Endothelial cell of umbilical vein (primary cell): ENCODE data around the gene NTN1. TPM values are rescaled to one million over a fixed set of nuclear protein-coding genes. Genes with fewer than 3 reads are reported as not detected.

Experiments used
- BruUV-seq: library from RNA; stranded (reverse); fragments of 400-500 nt; replicated peaks from 2 replicates; lab custom pipeline; 2021; lab: Mats Ljungman, UMichigan
- CTCF ChIA-PET: fragments of 300-600, 350-600 bp; sonication (Branson Sonifier 250); formaldehyde crosslinking; loops from one replicate; lab custom pipeline; 2021; ENCODE audit warnings: antibody characterized with exemption, inconsistent platforms; lab: Charles Lee
- POLR2A ChIA-PET: fragments of 300-600, 350-600 bp; sonication (Branson Sonifier 250); formaldehyde crosslinking; loops from one replicate; lab custom pipeline; 2021; ENCODE audit warnings: antibody characterized with exemption, inconsistent platforms; lab: Charles Lee
- DNase-seq: peaks from one replicate; pipeline ENCODE4 v3.0.0-alpha.2; 2011; ENCODE audit warnings: low read depth, low spot score
- FAIRE-seq: peaks from 2 replicates; lab custom pipeline; 2011; peaks lifted over from hg19 to GRCh38; lab: Jason Lieb, UNC
- H2AFZ ChIP-seq: 2 replicates; pipeline ENCODE4 v1.6.0; 2012; ENCODE audit warnings: low read depth, low read length, control low read depth, inconsistent platforms
- H3K27ac ChIP-seq: 2 replicates; pipeline ENCODE4 v1.5.1; 2011; ENCODE audit warnings: low read depth, mild to moderate bottlenecking, control low read depth, low read length, moderate library complexity; ENCODE audit not compliant: insufficient read depth
- H3K27me3 ChIP-seq, 2 experiments: 2 replicates each; pipeline versions ENCODE4 v1.6.0 to v1.6.1; 2011; ENCODE audit warnings: low read length in 2 of 2, mixed read lengths in 1 of 2; ENCODE audit not compliant: control insufficient read depth in 2 of 2, insufficient read depth in 2 of 2
- H3K36me3 ChIP-seq, 2 experiments: 2 replicates in 1 of 2; 3 replicates in 1 of 2; pipeline ENCODE4 v1.5.1; 2011; ENCODE audit warnings: low read length in 2 of 2, mild to moderate bottlenecking in 1 of 2, moderate library complexity in 1 of 2; ENCODE audit not compliant: control insufficient read depth in 2 of 2, insufficient read depth in 2 of 2; ENCODE audit errors: extremely low read depth in 1 of 2
- H3K4me1 ChIP-seq: 3 replicates; pipeline ENCODE4 v1.5.1; 2011; ENCODE audit warnings: mild to moderate bottlenecking, low read length; ENCODE audit not compliant: control insufficient read depth, insufficient read depth; ENCODE audit errors: extremely low read depth
- H3K4me2 ChIP-seq: 2 replicates; pipeline ENCODE4 v1.6.1; 2011; ENCODE audit warnings: low read length, control low read depth, mixed read lengths; ENCODE audit not compliant: insufficient read depth
- H3K4me3 ChIP-seq, 3 experiments: fragments of 200-600 bp in 1 of 3; sonication (generic), shearing (Covaris generic) in 1 of 3; replicated peaks in 1 of 3; 2 replicates each; pipeline ENCODE4 v1.5.1; 2011 to 2016; ENCODE audit warnings: control low read depth in 3 of 3, low read length in 3 of 3, mild to moderate bottlenecking in 2 of 3, inconsistent platforms in 1 of 3, low read depth in 1 of 3, moderate library complexity in 1 of 3; ENCODE audit not compliant: insufficient read depth in 1 of 3
- H3K79me2 ChIP-seq: 2 replicates; pipeline ENCODE4 v1.6.0; 2012; ENCODE audit warnings: low read length, inconsistent platforms; ENCODE audit not compliant: control insufficient read depth, insufficient read depth
- H3K9ac ChIP-seq: replicated peaks from 2 replicates; pipeline ENCODE3; 2011; ENCODE audit warnings: low read length, control low read depth; ENCODE audit not compliant: insufficient read depth; ENCODE audit errors: extremely low read depth
- H3K9me1 ChIP-seq: replicated peaks from 3 replicates; pipeline ENCODE4 v1.6.0; 2011; ENCODE audit warnings: mild to moderate bottlenecking, low read length; ENCODE audit not compliant: control insufficient read depth, insufficient read depth; ENCODE audit errors: extremely low read depth
- H3K9me3 ChIP-seq: replicated peaks from 2 replicates; pipeline ENCODE4 v1.5.1; 2012; ENCODE audit warnings: low read length, inconsistent platforms; ENCODE audit not compliant: control insufficient read depth, insufficient read depth
- H4K20me1 ChIP-seq: replicated peaks from 2 replicates; pipeline ENCODE3; 2011; ENCODE audit warnings: mild to moderate bottlenecking, low read length; ENCODE audit not compliant: control insufficient read depth, insufficient read depth; ENCODE audit errors: extremely low read depth
- EZH2 ChIP-seq: IDR thresholded peaks from 2 replicates; pipeline ENCODE4 v1.6.1; 2012; ENCODE audit warnings: borderline replicate concordance, low read depth, mild to moderate bottlenecking, moderate library complexity, low read length, inconsistent platforms; ENCODE audit not compliant: severe bottlenecking
- FOS ChIP-seq: IDR thresholded peaks from 2 replicates; pipeline ENCODE4 v1.6.1; 2011; ENCODE audit warnings: mild to moderate bottlenecking, low read length, moderate library complexity, borderline replicate concordance; ENCODE audit not compliant: insufficient read depth
- GATA2 ChIP-seq: IDR thresholded peaks from 2 replicates; pipeline ENCODE4 v1.7.0; 2011; ENCODE audit warnings: low read depth, mild to moderate bottlenecking, moderate library complexity, mixed read lengths, low read length; ENCODE audit not compliant: insufficient read length, insufficient read depth
- JUN ChIP-seq: IDR thresholded peaks from 2 replicates; pipeline ENCODE4 v1.6.1; 2011; ENCODE audit warnings: borderline replicate concordance, low read depth; ENCODE audit not compliant: insufficient read length, insufficient read depth
- MYC ChIP-seq: IDR thresholded peaks from one replicate; pipeline ENCODE4 v1.6.1; 2011; ENCODE audit warnings: mild to moderate bottlenecking, low read depth, low read length
- POLR2A ChIP-seq: IDR thresholded peaks from 2 replicates; pipeline ENCODE4 v1.6.1; 2012; ENCODE audit warnings: low read depth, mild to moderate bottlenecking, control low read depth, low read length
- POLR2AphosphoS5 ChIP-seq: IDR thresholded peaks from 2 replicates; pipeline ENCODE4 v1.6.1; 2012; ENCODE audit warnings: low read depth, mild to moderate bottlenecking, control low read depth, low read length, moderate library complexity; ENCODE audit not compliant: insufficient read depth
- dilution Hi-C: fragments of 300-500 bp; cut with MboI; formaldehyde crosslinking; loops from one replicate; pipeline ENCODE4 v1.15.0; 2019; ENCODE audit warnings: low sequenced_read_pairs; ENCODE audit not compliant: extremely low pct_ligation_motif_present
- intact Hi-C: fragments of 100-400 bp; cut with micrococcal nuclease; formaldehyde crosslinking; loops from one replicate; pipeline ENCODE4 v1.10.0; 2022
- polyA plus RNA-seq, 4 experiments: library from polyadenylated mRNA; depleted of rRNA in 3 of 4; stranded (reverse) in 3 of 4; unstranded in 1 of 4; fragments of >200 nt; gene quantifications; 2 replicates each; pipeline versions ENCODE4 v1.2.1 to v1.2.3, GENCODE V29; 2011 to 2012; ENCODE audit warnings: missing spikeins in 1 of 4
- total RNA-seq: library from RNA; stranded (reverse); gene quantifications from 2 replicates; pipeline ENCODE4 v1.2.3, GENCODE V29; 2021
- TF ChIP-seq, protein P1 (sequence below), 2 donors: IDR thresholded peaks; 1 replicate in 1 of 2; 2 replicates in 1 of 2; pipeline ENCODE4 v1.5.1; 2011; ENCODE audit warnings: low read length in 2 of 2, mild to moderate bottlenecking in 2 of 2, moderate library complexity in 2 of 2, control low read depth in 1 of 2, inconsistent platforms in 1 of 2, low read depth in 1 of 2; ENCODE audit not compliant: insufficient read depth in 1 of 2; ENCODE audit errors: extremely low read depth in 1 of 2
- TF ChIP-seq, protein P2 (sequence below): IDR thresholded peaks from 2 replicates; pipeline ENCODE4 v1.6.1; 2011; ENCODE audit not compliant: insufficient read depth, insufficient read length

NTN1 gene
- total and polyA plus RNA-seq, 2 donors (not counting 3 experiments of a cell fraction or from before 2014, with no cell fraction given): 0.10 to 0.18 TPM

DNA sequence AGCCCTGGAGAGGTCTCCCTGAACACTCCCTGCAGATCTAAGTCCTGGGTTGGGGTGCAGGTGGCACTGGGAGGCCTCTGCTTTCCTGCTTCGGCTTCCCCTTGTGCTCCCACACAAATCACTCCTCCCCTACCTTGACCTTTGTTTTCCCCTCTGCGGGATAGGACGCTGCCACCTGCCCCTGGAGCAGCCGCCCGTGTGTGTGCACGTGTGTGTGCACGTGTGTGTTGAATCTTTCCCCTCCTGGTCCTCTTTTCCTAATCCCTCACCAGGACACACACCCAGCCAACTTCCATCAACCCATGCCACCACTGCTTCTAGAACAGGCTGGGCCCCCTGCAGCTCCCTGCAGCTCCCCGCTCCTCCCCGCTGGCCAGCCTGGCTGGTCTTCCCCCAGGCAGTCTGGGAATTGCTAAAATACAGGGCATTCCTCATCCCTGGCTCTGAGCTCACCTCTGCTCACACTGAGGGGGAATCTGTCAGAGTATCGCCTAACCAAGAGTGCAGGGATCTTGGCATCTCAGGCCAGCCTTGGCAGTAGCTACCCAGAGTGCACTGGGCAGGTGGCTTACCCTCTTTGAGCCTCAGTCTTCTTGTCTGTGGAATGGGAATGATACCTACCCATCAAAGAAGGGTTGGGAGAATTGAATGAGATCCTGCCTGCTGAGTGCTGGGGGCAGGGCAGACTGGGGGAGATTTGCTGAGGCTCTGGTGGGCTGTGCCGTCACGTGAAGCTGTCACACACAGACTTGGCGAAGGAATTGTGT lies 198.5 kb downstream of the NTN1 start:
- intact Hi-C loops: no loop called here
- FAIRE-seq: no peak

More for the DNA sequence above, 198.5 kb downstream of the NTN1 start:
- ChIA-PET POLR2A (no interaction called here), CTCF (no interaction called here)
- H2AFZ ChIP-seq: no peak overlapping the region
- H3K4me3 ChIP-seq: no peak overlapping the region
- no TSS peak for BruUV-seq
- dilution Hi-C loops: no loop called here
- no peaks in the 10 kb centered on the region for H4K20me1 ChIP-seq
- no peaks in the 10 kb centered on the region for H3K36me3 ChIP-seq
- H3K9ac ChIP-seq: no peak overlapping the region
- H3K79me2 ChIP-seq: no peaks in the 10 kb centered on the region
- H3K9me3 ChIP-seq: no peaks in the 10 kb centered on the region
- no peak for DNase-seq
- no peak for TF ChIP-seq EZH2
- TF ChIP-seq, protein P1, sequence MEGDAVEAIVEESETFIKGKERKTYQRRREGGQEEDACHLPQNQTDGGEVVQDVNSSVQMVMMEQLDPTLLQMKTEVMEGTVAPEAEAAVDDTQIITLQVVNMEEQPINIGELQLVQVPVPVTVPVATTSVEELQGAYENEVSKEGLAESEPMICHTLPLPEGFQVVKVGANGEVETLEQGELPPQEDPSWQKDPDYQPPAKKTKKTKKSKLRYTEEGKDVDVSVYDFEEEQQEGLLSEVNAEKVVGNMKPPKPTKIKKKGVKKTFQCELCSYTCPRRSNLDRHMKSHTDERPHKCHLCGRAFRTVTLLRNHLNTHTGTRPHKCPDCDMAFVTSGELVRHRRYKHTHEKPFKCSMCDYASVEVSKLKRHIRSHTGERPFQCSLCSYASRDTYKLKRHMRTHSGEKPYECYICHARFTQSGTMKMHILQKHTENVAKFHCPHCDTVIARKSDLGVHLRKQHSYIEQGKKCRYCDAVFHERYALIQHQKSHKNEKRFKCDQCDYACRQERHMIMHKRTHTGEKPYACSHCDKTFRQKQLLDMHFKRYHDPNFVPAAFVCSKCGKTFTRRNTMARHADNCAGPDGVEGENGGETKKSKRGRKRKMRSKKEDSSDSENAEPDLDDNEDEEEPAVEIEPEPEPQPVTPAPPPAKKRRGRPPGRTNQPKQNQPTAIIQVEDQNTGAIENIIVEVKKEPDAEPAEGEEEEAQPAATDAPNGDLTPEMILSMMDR (IDR thresholded peaks at IDR 0.05; ENCODE audit: extremely low read depth in 1 of 2, insufficient read depth in 1 of 2, low read depth in 1 of 2, low read length in 2 of 2): no peak
- TF ChIP-seq MYC: no peak
- TF ChIP-seq POLR2AphosphoS5: no peak
- no peak for TF ChIP-seq FOS
- TF ChIP-seq POLR2A: no peak
- TF ChIP-seq JUN: no peak
- TF ChIP-seq GATA2: no peak
- TF ChIP-seq, protein P2, sequence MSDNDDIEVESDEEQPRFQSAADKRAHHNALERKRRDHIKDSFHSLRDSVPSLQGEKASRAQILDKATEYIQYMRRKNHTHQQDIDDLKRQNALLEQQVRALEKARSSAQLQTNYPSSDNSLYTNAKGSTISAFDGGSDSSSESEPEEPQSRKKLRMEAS: no peak
- no peaks in the 10 kb centered on the region for H3K9me1 ChIP-seq
- H3K27me3 ChIP-seq: no peaks in the 10 kb centered on the region
- no peak overlapping the region for H3K4me2 ChIP-seq
- H3K4me1 ChIP-seq: no peaks in the 10 kb centered on the region
- H3K27ac ChIP-seq: no peak overlapping the region
